Activated T-cell treated with anti-CD3 and anti-CD28 coated beads, Interleukin-2, amount 50 U/mL, for 1 hour (primary cell): ENCODE data around the gene MCRS1.

Experiments
- DNase-seq: peaks from one replicate; pipeline ENCODE4 v3.0.0-alpha.2; 2020

Gene MCRS1

GRCh38 chr12:49554266-49554665, 13.7 kb downstream of the MCRS1 start:
- DNase-seq: no peak

GRCh38 chr12:49553512-49554088, 14.3 kb downstream of the MCRS1 start:
- DNase-seq: no peak

GRCh38 chr12:49552899-49553298, 15.0 kb downstream of the MCRS1 start:
- DNase-seq: no peak

- no peak for DNase-seq
These were observed 15.5 kb downstream of the MCRS1 start for GRCh38 chr12:49552425-49552824.

GRCh38 chr12:49552014-49552413, 15.9 kb downstream of the MCRS1 start:
- DNase-seq: no peak

- DNase-seq: no peak
These were observed 17.2 kb downstream of the MCRS1 start for GRCh38 chr12:49550693-49551252.

- no peak for DNase-seq
These were observed 17.9 kb downstream of the MCRS1 start for GRCh38 chr12:49549735-49550692.

GRCh38 chr12:49548822-49549648, 18.9 kb downstream of the MCRS1 start:
- peak; percentile 51 for DNase-seq

GRCh38 chr12:49548481-49548821, 19.5 kb downstream of the MCRS1 start:
- no peak for DNase-seq

GRCh38 chr12:49547090-49547690, 20.8 kb downstream of the MCRS1 start:
- DNase-seq: no peak

- DNase-seq: no peak
These were observed 21.5 kb downstream of the MCRS1 start for GRCh38 chr12:49546481-49546880.

- DNase-seq: no peak
These were observed 22.1 kb downstream of the MCRS1 start for GRCh38 chr12:49545815-49546214.

GRCh38 chr12:49543914-49544815, 23.8 kb downstream of the MCRS1 start:
- DNase-seq: no peak

GRCh38 chr12:49543221-49543913, 24.6 kb downstream of the MCRS1 start:
- DNase-seq: no peak

GRCh38 chr12:49542592-49543160, 25.3 kb downstream of the MCRS1 start:
- DNase-seq: no peak

GRCh38 chr12:49541911-49542505, 25.9 kb downstream of the MCRS1 start:
- DNase-seq: no peak

- DNase-seq: no peak
These were observed 26.6 kb downstream of the MCRS1 start for GRCh38 chr12:49541140-49541861.

GRCh38 chr12:49540229-49541139, 27.5 kb downstream of the MCRS1 start:
- no peak for DNase-seq
